HG03439 (cell line): ENCODE measurements around the gene UAP1L1.

ENCODE experiments used
- ATAC-seq: cut with Tn5 transposase; IDR thresholded peaks from one replicate; pipeline ENCODE4 v1.9.1; 2021; ENCODE audit warnings: mild to moderate bottlenecking, moderate library complexity; ENCODE audit not compliant: unreplicated experiment

Gene UAP1L1

DNA sequence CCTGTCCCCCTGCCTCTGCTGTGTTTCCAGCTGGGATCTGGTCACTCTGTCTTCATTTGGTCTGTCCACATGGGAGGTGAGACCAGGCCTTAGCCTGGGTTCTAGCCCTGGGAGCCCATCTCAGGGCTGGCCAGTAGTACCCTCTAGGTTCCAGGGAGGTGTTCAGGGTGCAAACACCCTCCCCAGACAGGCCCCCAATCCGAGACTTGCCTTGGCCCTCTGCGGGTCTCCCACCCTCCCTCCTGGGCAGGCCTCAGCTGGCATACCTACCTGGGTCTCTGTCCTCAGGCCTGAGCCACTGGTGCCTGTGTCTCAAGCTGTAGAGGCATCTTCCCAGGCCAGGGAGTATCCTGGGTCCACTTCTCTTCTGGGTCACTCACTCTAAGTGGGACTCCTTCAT lies 6.0 kb upstream of the UAP1L1 start:
- no peak for ATAC-seq

GRCh38 chr9:137073992-137074399 lies 3.3 kb upstream of the UAP1L1 start:
- ATAC-seq: no peak

- no peak for ATAC-seq
Measured at GRCh38 chr9:137074657-137075274, 2.6 kb upstream of the UAP1L1 start.

DNA sequence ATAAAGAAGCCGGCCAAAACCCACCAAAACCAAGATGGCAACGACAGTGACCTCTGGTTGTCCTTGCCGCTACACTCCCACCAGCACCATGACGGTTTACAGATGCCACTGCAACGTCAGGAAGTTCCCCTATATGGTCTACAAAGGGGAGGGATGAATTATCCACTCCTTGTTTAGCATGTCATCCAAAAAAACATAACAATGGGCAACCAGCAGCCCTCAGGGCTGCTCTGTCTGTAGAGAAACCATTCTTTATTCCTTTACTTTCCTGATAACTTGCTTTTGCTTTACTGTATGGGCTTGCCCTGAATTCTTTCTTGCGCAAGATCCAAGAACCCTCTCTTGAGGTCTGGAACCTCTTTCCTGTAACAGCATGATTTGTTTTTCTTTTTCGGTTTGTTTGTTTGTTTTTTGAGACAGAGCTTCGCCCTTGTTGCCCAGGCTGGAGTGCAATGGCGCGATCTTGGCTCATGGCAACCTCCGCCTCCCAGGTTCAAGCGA lies 2.0 kb upstream of the UAP1L1 start:
- no peak for ATAC-seq

- no peak for ATAC-seq
Measured at GRCh38 chr9:137076636-137077009, 694 bp upstream of the UAP1L1 start.

DNA sequence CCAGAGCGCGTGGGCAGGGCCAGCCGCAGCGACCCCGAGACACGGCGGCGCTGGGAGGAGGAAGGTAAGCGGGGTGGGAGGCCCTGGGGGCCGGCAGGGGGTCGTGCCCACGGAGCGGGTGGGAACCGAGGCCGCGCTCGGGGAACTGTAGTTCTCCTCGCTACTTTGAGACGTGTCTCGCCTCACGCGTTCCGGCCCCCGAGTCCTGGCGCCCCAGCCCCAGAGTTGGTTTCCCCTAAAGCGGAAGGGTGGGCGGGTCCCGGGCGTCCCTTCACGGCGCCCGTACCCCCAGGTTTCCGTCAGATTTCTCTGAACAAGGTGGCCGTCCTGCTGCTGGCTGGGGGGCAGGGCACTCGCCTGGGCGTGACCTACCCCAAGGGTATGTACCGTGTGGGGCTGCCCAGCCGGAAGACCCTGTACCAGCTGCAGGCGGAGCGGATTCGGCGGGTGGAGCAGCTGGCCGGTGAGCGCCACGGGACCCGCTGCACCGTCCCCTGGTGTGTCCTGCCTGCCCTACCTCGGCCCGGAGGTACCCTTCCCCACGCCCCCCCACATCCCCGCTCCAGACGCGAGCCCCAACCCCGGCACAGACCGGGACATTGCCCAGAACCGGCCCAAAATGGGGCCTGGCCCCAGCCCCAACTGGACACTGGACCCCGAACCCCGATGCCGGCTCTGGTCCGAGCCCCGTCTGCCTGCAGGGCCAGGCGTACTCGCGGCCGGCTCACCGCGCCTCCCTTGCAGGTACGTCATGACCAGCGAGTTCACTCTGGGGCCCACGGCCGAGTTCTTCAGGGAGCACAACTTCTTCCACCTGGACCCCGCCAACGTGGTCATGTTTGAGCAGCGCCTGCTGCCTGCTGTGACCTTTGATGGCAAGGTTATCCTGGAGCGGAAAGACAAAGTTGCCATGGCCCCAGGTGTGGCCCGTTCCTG lies 709 bp downstream of the UAP1L1 start:
- no peak for ATAC-seq

GRCh38 chr9:137078701-137079400 lies 1.5 kb downstream of the UAP1L1 start:
- ATAC-seq: no peak

- ATAC-seq: no peak
Measured at GRCh38 chr9:137079401-137079787, 2.1 kb downstream of the UAP1L1 start.

GRCh38 chr9:137080260-137081122 lies 3.2 kb downstream of the UAP1L1 start:
- ATAC-seq: no peak

DNA sequence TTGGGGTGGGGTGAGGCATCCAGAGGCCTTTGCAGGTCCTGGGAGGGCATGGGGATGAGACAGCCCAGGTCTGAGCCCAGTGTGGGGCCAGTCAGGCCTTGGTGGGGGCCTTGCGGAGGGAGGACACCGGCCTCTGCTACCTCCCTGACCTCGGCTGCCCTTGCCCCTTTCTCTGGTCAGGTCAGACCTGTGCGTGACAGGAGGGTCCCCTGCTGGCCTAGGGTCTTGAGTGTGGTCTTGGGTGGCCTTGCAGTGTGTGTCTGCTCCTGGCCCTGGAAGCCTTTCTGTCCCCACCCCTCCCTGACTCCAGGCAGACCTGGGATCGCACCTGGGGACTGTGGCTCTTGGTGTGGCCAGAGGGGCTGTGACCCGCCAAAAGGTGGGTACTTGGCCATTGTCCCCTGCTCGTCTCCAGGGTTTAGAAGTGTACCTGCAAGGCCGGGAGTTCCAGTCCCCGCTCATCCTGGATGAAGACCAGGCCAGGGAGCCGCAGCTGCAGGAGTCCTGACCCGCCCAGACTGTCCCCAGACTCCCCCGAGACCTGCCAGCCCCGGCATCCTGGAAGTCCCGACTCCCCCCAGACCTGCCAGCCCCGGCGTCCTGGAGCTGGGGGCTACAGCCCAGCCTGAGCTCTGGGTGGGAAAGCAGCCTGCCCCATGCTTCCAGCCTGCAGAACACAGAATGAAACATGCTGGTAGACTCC lies 5.1 kb downstream of the UAP1L1 start:
- ATAC-seq: no peak

GRCh38 chr9:137082925-137083290 lies 5.6 kb downstream of the UAP1L1 start:
- no peak for ATAC-seq

DNA sequence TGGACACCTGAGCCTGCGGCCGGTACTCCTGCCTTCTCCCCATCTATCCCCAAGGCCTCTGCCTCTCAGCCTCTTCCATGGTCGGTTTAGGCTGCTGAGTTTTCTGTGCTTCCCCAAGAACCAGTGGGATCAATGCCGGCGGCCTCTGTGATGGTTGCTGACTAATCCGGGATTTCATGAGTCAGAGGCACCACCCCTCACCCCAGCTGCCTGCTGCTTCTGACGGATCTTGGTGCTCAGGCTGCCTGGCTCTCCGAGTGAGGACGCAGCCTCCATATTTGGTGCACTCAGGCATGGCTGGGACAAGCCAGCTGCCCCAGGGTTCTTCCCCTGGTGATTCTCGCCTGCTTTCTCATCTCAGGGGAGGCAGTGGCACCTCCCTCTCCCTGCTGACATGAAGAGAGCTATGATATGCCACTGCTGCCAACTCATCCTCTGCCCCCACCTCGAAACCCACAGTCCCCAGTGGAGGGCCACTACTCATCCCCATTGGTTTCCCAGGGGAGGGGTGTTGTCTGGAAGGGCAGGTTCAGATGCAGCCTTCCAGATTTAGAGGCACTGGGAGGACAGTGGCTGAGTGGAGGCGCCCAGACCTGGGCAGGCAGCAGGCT lies 6.2 kb downstream of the UAP1L1 start:
- ATAC-seq: no peak

- ATAC-seq: no peak
Measured at GRCh38 chr9:137084526-137084925, 7.2 kb downstream of the UAP1L1 start.

DNA sequence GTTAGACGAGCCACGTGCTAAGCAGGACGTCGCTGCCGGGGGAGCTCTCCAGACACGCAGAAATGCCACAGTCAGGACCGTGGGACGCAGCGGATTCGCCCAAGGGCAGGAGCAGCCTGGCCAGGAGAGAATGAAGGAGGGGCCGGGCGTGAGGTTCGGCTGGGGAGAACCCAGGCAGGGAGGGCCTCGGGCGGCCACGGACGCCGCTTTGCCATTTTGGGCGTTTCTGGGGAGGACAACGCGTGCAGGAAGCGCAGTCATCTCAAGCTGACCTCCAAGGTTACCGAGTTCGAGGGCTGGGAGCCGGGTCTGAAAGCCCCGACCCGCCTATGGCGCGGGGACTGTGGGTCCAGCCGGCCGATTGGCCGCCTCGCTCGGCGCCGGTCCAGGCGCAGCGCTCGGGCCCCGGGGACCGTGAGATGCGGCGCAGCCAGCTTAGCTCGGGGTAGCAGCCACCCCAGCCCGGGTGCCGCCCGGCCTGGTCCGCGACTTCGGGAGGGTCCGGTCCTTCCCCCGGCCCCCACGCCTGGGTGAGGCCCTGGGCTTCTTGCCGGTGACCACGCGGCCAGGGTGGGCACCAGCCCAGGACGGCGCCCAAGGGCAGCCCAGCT lies 8.7 kb downstream of the UAP1L1 start:
- ATAC-seq: peak; percentile 13

GRCh38 chr9:137086531-137087408 lies 9.5 kb downstream of the UAP1L1 start, which contains the start of gene MAN1B1:
Gene MAN1B1 (plus strand): TSS chr9:137086985. CDS start chr9:137087000, 15 bp downstream.
- ATAC-seq: peak; percentile 78

DNA sequence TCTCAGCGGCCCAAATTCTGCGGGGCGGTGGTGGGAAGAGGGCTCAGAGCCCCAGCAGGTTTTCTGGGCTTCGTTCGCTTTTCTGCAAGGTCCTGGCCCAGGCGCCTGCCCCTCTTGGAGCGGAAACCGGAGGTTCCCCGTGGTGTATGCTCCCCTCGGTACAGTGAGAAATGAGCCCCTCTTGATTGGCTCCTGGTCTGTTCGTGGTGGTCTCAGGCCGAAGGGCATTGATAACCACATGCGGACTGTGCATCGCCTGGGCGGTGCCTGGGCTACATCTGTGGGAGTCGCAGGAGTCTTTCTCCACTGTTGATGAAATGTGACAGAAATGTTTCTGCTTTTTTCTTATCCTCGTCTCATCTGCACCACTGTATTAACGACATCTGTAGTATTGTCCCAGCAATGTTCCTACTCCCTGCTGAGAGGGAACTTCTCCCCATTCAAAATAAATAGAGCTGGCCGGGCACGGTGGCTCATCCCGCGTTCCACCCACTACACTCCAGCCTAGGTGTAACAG lies 10.2 kb downstream of the UAP1L1 start:
- ATAC-seq: peak; percentile 2

DNA sequence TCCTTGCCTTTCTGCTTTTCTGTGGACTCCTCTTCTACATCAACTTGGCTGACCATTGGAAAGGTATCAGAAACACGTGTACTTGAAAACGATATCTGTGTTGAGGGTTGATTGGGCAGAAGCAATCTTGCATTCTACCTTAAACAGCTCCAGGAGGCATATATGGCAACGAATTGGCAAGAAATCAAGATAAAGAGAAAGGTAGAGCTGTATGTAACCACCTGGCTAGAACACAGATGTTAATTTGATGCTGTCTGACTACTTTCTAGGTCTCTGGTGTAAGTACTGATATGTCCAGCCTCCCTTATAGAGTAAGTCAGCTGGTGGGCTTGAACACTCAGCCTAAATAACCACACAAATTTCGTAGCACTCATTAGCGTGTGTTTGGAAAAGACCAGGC lies 10.8 kb downstream of the UAP1L1 start:
- ATAC-seq: no peak
